K562 (cell line): ENCODE data around the gene OR4K5. TPM values are rescaled to one million over a fixed set of nuclear protein-coding genes. Genes with fewer than 3 reads are reported as not detected.

Source experiments
- ATAC-seq: fragments of 200-7000 bp; cut with Tn5 transposase; 3 replicates; pipeline ENCODE4 v1.9.1; 2020; ENCODE audit warnings: moderate library complexity
- BruUV-seq: library from RNA; stranded (reverse); fragments of 400-500 nt; replicated peaks from 2 replicates; lab custom pipeline; 2021; lab: Mats Ljungman, UMichigan
- CTCF ChIA-PET: fragments of 300-600 bp; formaldehyde crosslinking; extraction: SDS; loops from one replicate; lab custom pipeline; 2021; ENCODE audit warnings: low intra/inter-chr PET ratio; lab: Yijun Ruan, JAX
- POLR2A ChIA-PET: fragments of 300-600, 350-650 bp; sonication (Branson Sonifier 250); formaldehyde crosslinking; extraction: SDS; loops from one replicate; lab custom pipeline; 2021; ENCODE audit warnings: antibody characterized with exemption, inconsistent platforms; lab: Yijun Ruan, JAX
- DNase-seq, 4 experiments: peaks; one replicate each; pipeline versions ENCODE4 v3.0.0 to v3.0.0-alpha.2; 2011 to 2018; ENCODE audit warnings: low spot score in 3 of 4, mixed read lengths in 3 of 4; ENCODE audit errors: extremely low read depth in 1 of 4
- FAIRE-seq: peaks from 2 replicates; lab custom pipeline; 2011; peaks lifted over from hg19 to GRCh38; lab: Jason Lieb, UNC
- H2AFZ ChIP-seq: 2 replicates; pipeline ENCODE4 v1.6.0; 2011; ENCODE audit warnings: low read depth, low read length, control low read depth, inconsistent platforms
- H3K27ac ChIP-seq: fragments of 200-600 bp; 3 replicates; pipeline ENCODE4 v1.8.0; 2011; ENCODE audit warnings: low read depth, mild to moderate bottlenecking, control low read depth, inconsistent platforms, low read length, moderate library complexity, mixed read lengths; ENCODE audit errors: extremely low read depth
- H3K27me3 ChIP-seq, 2 experiments: fragments of 300-600 bp in 1 of 2; 2 replicates in 1 of 2; 3 replicates in 1 of 2; pipeline versions ENCODE4 v1.6.0 to v1.8.0; 2011; ENCODE audit warnings: inconsistent platforms in 2 of 2, low read length in 2 of 2, mild to moderate bottlenecking in 1 of 2, mixed read lengths in 1 of 2, moderate library complexity in 1 of 2; ENCODE audit not compliant: control insufficient read depth in 2 of 2, insufficient read depth in 2 of 2
- H3K36me3 ChIP-seq: fragments of 300-600 bp; 3 replicates; pipeline ENCODE4 v1.8.0; 2011; ENCODE audit warnings: mild to moderate bottlenecking, low read length, inconsistent platforms; ENCODE audit not compliant: control insufficient read depth, insufficient read depth
- H3K4me1 ChIP-seq, 2 experiments: fragments of 200-600 bp in 1 of 2; replicated peaks in 1 of 2; 2 replicates in 1 of 2; 3 replicates in 1 of 2; pipeline versions ENCODE4 v1.5.1 to v1.8.0; 2011; ENCODE audit warnings: inconsistent platforms in 2 of 2, low read length in 2 of 2, mild to moderate bottlenecking in 1 of 2, mixed read lengths in 1 of 2, moderate library complexity in 1 of 2; ENCODE audit not compliant: control insufficient read depth in 2 of 2, insufficient read depth in 2 of 2
- H3K4me2 ChIP-seq: 2 replicates; pipeline ENCODE4 v1.6.1; 2011; ENCODE audit warnings: low read length, control low read depth, inconsistent platforms, mixed read lengths; ENCODE audit not compliant: insufficient read depth
- H3K4me3 ChIP-seq: fragments of 200-600 bp; sonication (generic), shearing (Covaris generic); 2 replicates; pipeline ENCODE4 v1.5.1; 2016; ENCODE audit warnings: control low read depth, inconsistent platforms
- H3K79me2 ChIP-seq: fragments of 200-600 bp; 3 replicates; pipeline ENCODE4 v1.8.0; 2011; ENCODE audit warnings: low read length, inconsistent platforms; ENCODE audit not compliant: control insufficient read depth, insufficient read depth
- H3K9ac ChIP-seq, 2 experiments: 2 replicates each; pipeline versions ENCODE4 v1.6.0 to v1.6.1; 2011; ENCODE audit warnings: low read depth in 2 of 2, low read length in 2 of 2, control low read depth in 1 of 2, inconsistent platforms in 1 of 2, mild to moderate bottlenecking in 1 of 2, mixed read lengths in 1 of 2; ENCODE audit not compliant: insufficient read depth in 1 of 2
- H3K9me1 ChIP-seq: one replicate; pipeline ENCODE4 v1.6.0; 2011; ENCODE audit warnings: inconsistent platforms, mild to moderate bottlenecking, low read length, moderate library complexity; ENCODE audit not compliant: control insufficient read depth, insufficient read depth
- H3K9me3 ChIP-seq: replicated peaks from 2 replicates; pipeline ENCODE4 v1.5.1; 2011; ENCODE audit warnings: low read depth, low read length, inconsistent platforms; ENCODE audit not compliant: control insufficient read depth, insufficient read depth
- H4K20me1 ChIP-seq: replicated peaks from 2 replicates; pipeline ENCODE4 v1.6.1; 2011; ENCODE audit warnings: low read length, inconsistent platforms, mixed read lengths; ENCODE audit not compliant: control insufficient read depth, insufficient read depth
- SIRT6 ChIP-seq: IDR thresholded peaks from one replicate; pipeline ENCODE4 v1.6.1; 2012; ENCODE audit warnings: low read depth, mild to moderate bottlenecking, control low read depth, inconsistent platforms, low read length, moderate library complexity
- ZNF586 ChIP-seq: fragments of 450-650 bp; formaldehyde crosslinking; conservative IDR thresholded peaks from 2 replicates; pipeline ENCODE4 v1.4.0; 2020; ENCODE audit warnings: mild to moderate bottlenecking, moderate library complexity
- ZNF707 ChIP-seq: fragments of 250-450 bp; sonication (Bioruptor Pico); conservative IDR thresholded peaks from 2 replicates; pipeline ENCODE4 v1.8.0; 2022; ENCODE audit warnings: inconsistent platforms, mild to moderate bottlenecking, moderate library complexity
- WGBS: fragments of 100-300 bp; shearing (Covaris generic); methylation state at CpG from one replicate; pipeline ENCODE4 v1.1.6; 2016; ENCODE audit warnings: low coverage, mixed read lengths; ENCODE audit not compliant: insufficient coverage; ENCODE audit errors: missing lambda C conversion rate; 5-methylcytosine and 5-hydroxymethylcytosine counted together
- in situ Hi-C: fragments of 300-500 bp; cut with MboI; formaldehyde crosslinking; loops from 4 replicates; pipeline ENCODE4 v1.15.0; 2018; ENCODE audit warnings: inconsistent platforms, mixed read lengths
- intact Hi-C: fragments of 100-400 bp; cut with micrococcal nuclease; formaldehyde crosslinking; loops from 2 replicates; pipeline ENCODE4 v1.14.2; 2022
- polyA plus RNA-seq, 8 experiments: library from polyadenylated mRNA; depleted of rRNA in 4 of 8; stranded (reverse) in 5 of 8; unstranded in 3 of 8; fragments of >200 nt; fragmentation: Nextera tagmentation in 2 of 8; fragmentation: Illumina TruSeq in 1 of 8; extraction: Ambion mirVana in 2 of 8; extraction: Trizol in 1 of 8; gene quantifications; 2 replicates each; pipeline versions ENCODE4 v1.2.1 to v1.2.3, GENCODE V29; 2011 to 2014; ENCODE audit warnings: inconsistent platforms in 1 of 8, missing spikeins in 1 of 8
- total RNA-seq, 7 experiments: library from RNA; depleted of rRNA in 6 of 7; stranded (reverse); fragments of >200 nt in 6 of 7; fragmentation: Illumina TruSeq in 2 of 7; extraction: Trizol in 2 of 7; gene quantifications; 2 replicates each; pipeline versions ENCODE4 v1.2.1 to v1.2.3, GENCODE V29; 2011 to 2021; ENCODE audit warnings: low replicate concordance in 1 of 7
- TF ChIP-seq, protein P1 (sequence below), 2 experiments: IDR thresholded peaks; 2 replicates each; pipeline ENCODE4 v1.6.1; 2011; ENCODE audit warnings: borderline replicate concordance in 1 of 2, control low read depth in 1 of 2, low read depth in 1 of 2, low read length in 1 of 2, mild to moderate bottlenecking in 1 of 2, mixed read lengths in 1 of 2, moderate library complexity in 1 of 2; ENCODE audit not compliant: insufficient read depth in 1 of 2, insufficient read length in 1 of 2, poor library complexity in 1 of 2, severe bottlenecking in 1 of 2; ENCODE audit errors: extremely low read depth in 1 of 2
- TF ChIP-seq, protein P2 (sequence below): fragments of 450-650 bp; formaldehyde crosslinking; IDR thresholded peaks from 2 replicates; pipeline ENCODE4 v1.4.0; 2022; ENCODE audit warnings: missing genetic modification characterization

Gene OR4K5
- total and polyA plus RNA-seq, 9 of the 15 experiments (the other 6 are each of a cell fraction or from before 2014, with no cell fraction given), result not detected

DNA sequence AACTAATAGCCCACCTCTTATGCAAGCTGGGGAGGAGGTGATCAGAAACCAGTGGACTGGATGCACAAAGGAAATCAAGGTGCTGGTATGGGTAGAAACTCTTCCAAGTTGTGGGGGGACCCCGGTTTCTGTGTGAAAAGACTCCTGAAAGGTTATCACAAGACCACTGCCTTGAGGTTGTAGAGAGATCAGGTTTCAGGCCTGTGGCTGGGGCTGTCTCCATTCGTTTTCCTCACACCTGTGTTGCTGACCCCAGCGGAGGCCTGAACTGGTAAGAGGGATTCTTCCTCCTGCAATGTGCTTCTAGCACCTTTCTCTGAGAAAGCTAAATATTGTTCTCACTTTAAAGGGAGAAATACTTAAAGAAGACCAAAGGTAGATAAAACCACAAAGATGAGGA is 9.3 kb upstream of the OR4K5 start:
- H3K9me3 ChIP-seq, result no peaks in the 10 kb centered on the region
- no peaks in the 10 kb centered on the region for H3K27me3 ChIP-seq
- H3K4me2 ChIP-seq, result no peak overlapping the region
- in situ Hi-C loops, result no loop called here
- H3K79me2 ChIP-seq, result no peaks in the 10 kb centered on the region
- H2AFZ ChIP-seq, result no peak overlapping the region
- POLR2A ChIA-PET, result interaction anchor here (1.3 kb wide), 1 partner anchor 10 kb away, joined by 3 read pairs; the partner anchor contains the start of gene OR4K5
- no peaks in the 10 kb centered on the region for H3K9me1 ChIP-seq
- no peak for FAIRE-seq
- H3K4me1 ChIP-seq, result no peaks in the 10 kb centered on the region
- H3K9ac ChIP-seq, result no peak overlapping the region
- intact Hi-C loops, result no loop called here
- H3K4me3 ChIP-seq, result no peak overlapping the region
- TF ChIP-seq ZNF586 (CRISPR knock-in tag) (no peak), ZNF707 (CRISPR knock-in tag) (no peak), SIRT6 (no peak)
- TF ChIP-seq, protein P1, sequence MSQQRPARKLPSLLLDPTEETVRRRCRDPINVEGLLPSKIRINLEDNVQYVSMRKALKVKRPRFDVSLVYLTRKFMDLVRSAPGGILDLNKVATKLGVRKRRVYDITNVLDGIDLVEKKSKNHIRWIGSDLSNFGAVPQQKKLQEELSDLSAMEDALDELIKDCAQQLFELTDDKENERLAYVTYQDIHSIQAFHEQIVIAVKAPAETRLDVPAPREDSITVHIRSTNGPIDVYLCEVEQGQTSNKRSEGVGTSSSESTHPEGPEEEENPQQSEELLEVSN (IDR thresholded peaks at IDR 0.05; ENCODE audit: borderline replicate concordance in 1 of 2, extremely low read depth in 1 of 2, insufficient read depth in 1 of 2, insufficient read length in 1 of 2, low read depth in 1 of 2, low read length in 1 of 2, poor library complexity in 1 of 2, severe bottlenecking in 1 of 2), result no peak
- TF ChIP-seq, protein P2, sequence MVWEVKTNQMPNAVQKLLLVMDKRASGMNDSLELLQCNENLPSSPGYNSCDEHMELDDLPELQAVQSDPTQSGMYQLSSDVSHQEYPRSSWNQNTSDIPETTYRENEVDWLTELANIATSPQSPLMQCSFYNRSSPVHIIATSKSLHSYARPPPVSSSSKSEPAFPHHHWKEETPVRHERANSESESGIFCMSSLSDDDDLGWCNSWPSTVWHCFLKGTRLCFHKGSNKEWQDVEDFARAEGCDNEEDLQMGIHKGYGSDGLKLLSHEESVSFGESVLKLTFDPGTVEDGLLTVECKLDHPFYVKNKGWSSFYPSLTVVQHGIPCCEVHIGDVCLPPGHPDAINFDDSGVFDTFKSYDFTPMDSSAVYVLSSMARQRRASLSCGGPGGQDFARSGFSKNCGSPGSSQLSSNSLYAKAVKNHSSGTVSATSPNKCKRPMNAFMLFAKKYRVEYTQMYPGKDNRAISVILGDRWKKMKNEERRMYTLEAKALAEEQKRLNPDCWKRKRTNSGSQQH (CRISPR knock-in tag), result no peak
- no peaks in the 10 kb centered on the region for H3K36me3 ChIP-seq
- CTCF ChIA-PET, result no interaction called here
- H4K20me1 ChIP-seq, result no peaks in the 10 kb centered on the region
- no peak for ATAC-seq
- H3K27ac ChIP-seq, result no peak overlapping the region
- WGBS, result 0% methylated on average over 3 of the region's 3 CpGs
- DNase-seq, result no peak
- BruUV-seq, result no TSS peak
